CD4-positive, alpha-beta T cell treated with Interleukin-17A for 4 hours (primary cell): Measurements from ENCODE around the gene STK32C.
A peak's percentile ranks its signal among the peaks of the same experiment; 100 is the strongest.
"Not testable (repeated sequence)": the region's sequence is repeated elsewhere in the genome, so short reads cannot be mapped to it uniquely, and the experiment has no call there.

Experiments used
- DNase-seq: peaks from one replicate; pipeline ENCODE4 v3.0.0-alpha.2; 2020; ENCODE audit warnings: mixed read lengths

Gene STK32C

DNA sequence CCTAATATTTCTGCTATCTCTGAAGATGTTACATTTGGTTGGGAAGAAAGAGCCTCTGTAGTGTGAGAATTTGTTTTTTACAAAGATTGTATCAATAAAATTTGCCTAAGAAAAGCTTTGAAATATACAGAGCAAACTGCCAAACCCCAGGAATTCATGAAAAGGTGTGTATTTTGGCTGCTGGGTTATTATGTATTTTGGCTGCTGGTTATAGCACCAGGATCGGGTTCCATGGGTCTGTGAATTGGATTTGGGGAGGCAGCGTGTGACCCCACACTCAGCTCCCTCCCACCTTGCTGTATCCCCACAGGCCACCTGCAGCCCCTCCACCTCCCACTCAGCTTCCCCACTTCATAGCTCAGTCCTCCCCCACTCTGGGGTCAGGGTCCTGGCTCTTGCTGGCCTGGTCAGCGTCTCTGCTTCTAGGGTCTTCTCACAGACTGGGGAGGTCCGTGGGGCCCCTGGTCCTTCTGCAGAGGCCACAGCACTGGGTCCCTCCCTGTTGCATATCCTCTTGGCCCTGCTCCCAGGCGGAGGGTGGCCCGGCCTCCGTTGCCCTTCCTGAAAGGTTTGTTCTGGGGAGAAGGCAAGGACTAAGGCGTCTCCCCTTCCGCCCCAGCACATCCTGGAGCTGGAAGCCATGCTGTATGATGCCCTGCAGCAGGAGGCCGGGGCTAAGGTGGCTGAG is 145.0 kb downstream of the STK32C start:
- DNase-seq = no peak

DNA sequence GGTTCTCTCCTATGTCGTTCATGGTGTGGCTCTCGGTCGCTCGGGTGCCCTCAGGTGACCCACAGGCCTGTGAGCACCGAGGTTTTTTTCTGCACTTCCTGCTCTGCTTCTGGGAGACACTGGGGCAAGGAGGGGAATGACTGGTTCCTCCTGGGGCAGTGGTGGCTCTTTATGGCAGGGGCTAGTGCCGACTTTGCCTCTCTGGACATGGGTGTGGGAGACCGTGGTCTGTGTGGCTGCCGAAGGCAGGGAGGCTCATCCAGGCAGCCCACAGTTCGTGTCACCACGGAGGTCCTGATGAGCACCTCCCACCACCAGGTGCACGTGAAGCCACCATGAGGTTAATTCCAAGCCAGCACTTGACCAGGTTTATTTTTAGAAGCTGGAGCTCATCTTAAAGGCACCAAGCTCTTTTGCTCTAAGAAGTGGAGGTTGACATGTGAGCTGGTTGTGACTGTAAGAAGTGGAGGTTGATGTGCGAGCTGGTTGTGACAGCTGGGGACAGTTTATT is 145.7 kb downstream of the STK32C start:
- DNase-seq = peak; percentile 32

GRCh38 chr10:132160834-132161622 is 146.7 kb downstream of the STK32C start:
- not testable (repeated sequence) for DNase-seq

DNA sequence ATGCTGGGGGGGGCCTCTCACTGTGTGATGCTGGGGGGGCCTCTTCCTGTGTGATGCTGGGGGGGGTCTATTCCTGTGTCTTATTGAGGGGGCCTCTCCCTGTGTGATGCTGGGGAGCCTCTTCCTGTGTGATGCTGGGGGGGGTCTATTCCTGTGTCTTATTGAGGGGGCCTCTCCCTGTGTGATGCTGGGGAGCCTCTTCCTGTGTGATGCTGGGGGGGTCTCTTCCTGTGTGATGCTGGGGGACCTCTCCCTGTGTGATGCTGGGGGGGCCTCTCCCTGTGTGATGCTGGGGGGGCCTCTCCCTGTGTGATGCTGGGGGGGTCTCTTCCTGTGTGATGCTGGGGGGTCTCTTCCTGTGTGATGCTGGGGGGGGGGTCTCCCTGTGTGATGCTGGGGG is 147.5 kb downstream of the STK32C start:
- DNase-seq = not testable (repeated sequence)

- DNase-seq = peak; percentile 61
These were observed 148.2 kb downstream of the STK32C start for GRCh38 chr10:132159302-132160230.

GRCh38 chr10:132158823-132159222 is 148.9 kb downstream of the STK32C start:
- DNase-seq = peak; percentile 58

- DNase-seq = peak; percentile 58
These were observed 149.5 kb downstream of the STK32C start for GRCh38 chr10:132158122-132158741.
